GM18868 (cell line): Measurements from ENCODE around the gene ANKRD45.
A peak's percentile ranks its signal among the peaks of the same experiment; 100 is the strongest.
"Not testable (repeated sequence)": the region's sequence is repeated elsewhere in the genome, so short reads cannot be mapped to it uniquely, and the experiment has no call there.

Source experiments
- ATAC-seq: cut with Tn5 transposase; IDR thresholded peaks from one replicate; pipeline ENCODE4 v1.9.1; 2021; ENCODE audit warnings: mild to moderate bottlenecking, moderate library complexity; ENCODE audit not compliant: unreplicated experiment

Gene ANKRD45

GRCh38 chr1:173646656-173647055 is 23.0 kb downstream of the ANKRD45 start:
- ATAC-seq, result no peak

GRCh38 chr1:173642450-173643139 is 27.1 kb downstream of the ANKRD45 start:
- ATAC-seq, result not testable (repeated sequence)

GRCh38 chr1:173639102-173639501 is 30.5 kb downstream of the ANKRD45 start:
- no peak for ATAC-seq

GRCh38 chr1:173638043-173639021 is 31.3 kb downstream of the ANKRD45 start:
- ATAC-seq, result no peak

GRCh38 chr1:173637236-173638042 is 32.2 kb downstream of the ANKRD45 start:
- not testable (repeated sequence) for ATAC-seq

GRCh38 chr1:173635116-173635515 is 34.5 kb downstream of the ANKRD45 start, which contains the start of gene TEX50:
TEX50 (plus strand) TSS chr1:173635338; CDS start chr1:173635522, 184 bp downstream.
- no peak for ATAC-seq

- no peak for ATAC-seq
Observed at GRCh38 chr1:173628888-173629287, 40.8 kb downstream of the ANKRD45 start.

GRCh38 chr1:173627269-173627668 is 42.4 kb downstream of the ANKRD45 start:
- no peak for ATAC-seq

- ATAC-seq, result no peak
Observed at GRCh38 chr1:173616859-173617258, 52.8 kb downstream of the ANKRD45 start.

- ATAC-seq, result not testable (repeated sequence)
Observed at GRCh38 chr1:173613086-173613485, 56.6 kb downstream of the ANKRD45 start.

GRCh38 chr1:173608503-173609216 is 61.0 kb downstream of the ANKRD45 start:
- ATAC-seq, result no peak

- no peak for ATAC-seq
Observed at GRCh38 chr1:173603056-173603591, 66.5 kb downstream of the ANKRD45 start, which contains the start of gene SLC9C2. SLC9C2 (minus strand) TSS chr1:173603072; CDS start chr1:173601776, 1,296 bp downstream.

- peak; percentile 93 for ATAC-seq
Observed at GRCh38 chr1:173601588-173601987, 68.1 kb downstream of the ANKRD45 start.

GRCh38 chr1:173596097-173596825 is 73.4 kb downstream of the ANKRD45 start:
- no peak for ATAC-seq

GRCh38 chr1:173591138-173591537 is 78.5 kb downstream of the ANKRD45 start:
- not testable (repeated sequence) for ATAC-seq

GRCh38 chr1:173590557-173590956 is 79.1 kb downstream of the ANKRD45 start:
- no peak for ATAC-seq

- peak; percentile 43 for ATAC-seq
Observed at GRCh38 chr1:173581383-173582079, 88.1 kb downstream of the ANKRD45 start.

GRCh38 chr1:173580658-173581057 is 89.0 kb downstream of the ANKRD45 start:
- no peak for ATAC-seq

- no peak for ATAC-seq
Observed at GRCh38 chr1:173580071-173580470, 89.6 kb downstream of the ANKRD45 start.
